HCT116 (cell line): ENCODE measurements around the gene SDSL. TPM values are rescaled to one million over a fixed set of nuclear protein-coding genes. Genes with fewer than 3 reads are reported as not detected.

Source experiments
- ATAC-seq: fragments of 200-7000 bp; cut with Tn5 transposase; 2 replicates; pipeline ENCODE4 v1.9.1; 2020; ENCODE audit warnings: mild to moderate bottlenecking, moderate library complexity
- BruUV-seq: library from RNA; stranded (reverse); fragments of 400-500 nt; replicated peaks from 2 replicates; lab custom pipeline; 2021; lab: Mats Ljungman, UMichigan
- CTCF ChIA-PET: fragments of 300-600 bp; sonication (Branson Sonifier 250); formaldehyde crosslinking; loops from one replicate; lab custom pipeline; 2021; ENCODE audit warnings: antibody characterized with exemption; lab: Charles Lee
- POLR2A ChIA-PET: fragments of 300-600, 350-600 bp; sonication (Branson Sonifier 250); formaldehyde crosslinking; loops from one replicate; lab custom pipeline; 2021; ENCODE audit warnings: antibody characterized with exemption; lab: Charles Lee
- RAD21 ChIA-PET, 2 experiments: fragments of 300-600 bp; sonication (Branson Sonifier 250); formaldehyde crosslinking; loops; one replicate each; lab custom pipeline; 2023; ENCODE audit warnings: low total read pairs in 2 of 2; ENCODE audit not compliant: uncharacterized antibody in 2 of 2, unreplicated experiment in 2 of 2, low non-redundant PET in 1 of 2; lab: Charles Lee
- DNase-seq: peaks from one replicate; pipeline ENCODE4 v3.0.0-alpha.2; 2010; ENCODE audit warnings: low read depth, low spot score
- H2AFZ ChIP-seq: fragments of 200-600 bp; shearing (Covaris generic), sonication (generic); 2 replicates; pipeline ENCODE4 v1.6.1; 2017; ENCODE audit warnings: low read depth, mixed run types, mixed read lengths, antibody characterized with exemption, low read length; ENCODE audit not compliant: poor library complexity, severe bottlenecking
- H3K27ac ChIP-seq: 2 replicates; pipeline ENCODE4 v1.5.1; 2012; ENCODE audit warnings: low read depth, low read length
- H3K27me3 ChIP-seq: fragments of 200-600 bp; sonication (generic); 2 replicates; pipeline ENCODE4 v1.6.1; 2016; ENCODE audit warnings: mixed run types, low read length, mixed read lengths; ENCODE audit not compliant: insufficient read depth
- H3K36me3 ChIP-seq, 2 experiments: fragments of 200-500 bp in 1 of 2; fragments of 200-600 bp in 1 of 2; sonication (Bioruptor generic) in 1 of 2; sonication (generic) in 1 of 2; 2 replicates each; pipeline versions ENCODE4 v1.5.1 to v1.6.1; 2014 to 2016; ENCODE audit warnings: low read length in 2 of 2, inconsistent platforms in 1 of 2, mixed read lengths in 1 of 2, mixed run types in 1 of 2; ENCODE audit not compliant: insufficient read depth in 2 of 2, control insufficient read depth in 1 of 2
- H3K4me1 ChIP-seq, 2 experiments: fragments of 200-600 bp in 1 of 2; sonication (generic) in 1 of 2; 2 replicates each; pipeline versions ENCODE4 v1.5.1 to v1.6.1; 2012 to 2017; ENCODE audit warnings: low read length in 2 of 2, inconsistent platforms in 1 of 2, mild to moderate bottlenecking in 1 of 2, mixed read lengths in 1 of 2, mixed run types in 1 of 2, moderate library complexity in 1 of 2; ENCODE audit not compliant: insufficient read depth in 2 of 2, control insufficient read depth in 1 of 2
- H3K4me2 ChIP-seq: fragments of 200-600 bp; sonication (generic); 2 replicates; pipeline ENCODE4 v1.6.1; 2017; ENCODE audit warnings: mixed run types, low read length, mixed read lengths
- H3K4me3 ChIP-seq, 2 experiments: fragments of 200-600 bp in 1 of 2; sonication (generic) in 1 of 2; replicated peaks in 1 of 2; 2 replicates each; pipeline ENCODE4 v1.5.1; 2011 to 2016; ENCODE audit warnings: low read length in 2 of 2, control low read depth in 1 of 2, low read depth in 1 of 2, mild to moderate bottlenecking in 1 of 2, mixed read lengths in 1 of 2, mixed run types in 1 of 2
- H3K79me2 ChIP-seq: fragments of 200-600 bp; sonication (generic); 2 replicates; pipeline ENCODE4 v1.6.1; 2017; ENCODE audit warnings: mild to moderate bottlenecking, mixed run types, low read length, moderate library complexity, mixed read lengths; ENCODE audit not compliant: insufficient read depth
- H3K9ac ChIP-seq: fragments of 200-600 bp; sonication (generic); 2 replicates; pipeline ENCODE4 v1.6.1; 2016; ENCODE audit warnings: low read length, mixed read lengths
- H3K9me2 ChIP-seq: fragments of 200-600 bp; sonication (generic), shearing (Covaris generic); 2 replicates; pipeline ENCODE4 v1.6.1; 2017; ENCODE audit warnings: mixed run types, mild to moderate bottlenecking, moderate library complexity; ENCODE audit not compliant: insufficient read depth
- H3K9me3 ChIP-seq, 2 experiments: fragments of 200-500 bp in 1 of 2; fragments of 200-600 bp in 1 of 2; sonication (Bioruptor generic) in 1 of 2; sonication (generic) in 1 of 2; 2 replicates each; pipeline ENCODE4 v1.6.1; 2014 to 2017; ENCODE audit warnings: low read length in 2 of 2, mixed read lengths in 2 of 2, inconsistent platforms in 1 of 2, low read depth in 1 of 2, mild to moderate bottlenecking in 1 of 2, mixed run types in 1 of 2, moderate library complexity in 1 of 2; ENCODE audit not compliant: control insufficient read depth in 1 of 2, insufficient read depth in 1 of 2
- H4K20me1 ChIP-seq: fragments of 200-600 bp; sonication (generic), shearing (Covaris generic); 2 replicates; pipeline ENCODE4 v1.6.1; 2017; ENCODE audit warnings: mixed run types, mild to moderate bottlenecking, moderate library complexity; ENCODE audit not compliant: insufficient read depth
- CBX3 ChIP-seq: IDR thresholded peaks from 2 replicates; pipeline ENCODE4 v1.6.1; 2012; ENCODE audit warnings: low read depth
- POLR2AphosphoS5 ChIP-seq: IDR thresholded peaks from 2 replicates; pipeline ENCODE4 v1.6.1; 2011; ENCODE audit warnings: mild to moderate bottlenecking, low read depth, low read length, moderate library complexity
- SRF ChIP-seq: IDR thresholded peaks from 2 replicates; pipeline ENCODE4 v1.6.1; 2012; ENCODE audit warnings: low read depth
- ZNF274 ChIP-seq: fragments of 200-500 bp; sonication (Bioruptor generic); IDR thresholded peaks from 2 replicates; pipeline ENCODE4 v1.6.1; 2014; ENCODE audit warnings: mild to moderate bottlenecking, low read depth, low read length, inconsistent platforms
- intact Hi-C: fragments of 100-400 bp; cut with micrococcal nuclease; formaldehyde crosslinking; loops from 2 replicates; pipeline ENCODE4 v1.10.0; 2022
- total RNA-seq: library from RNA; stranded (reverse); gene quantifications from one replicate; pipeline ENCODE4 v1.2.1, GENCODE V29; 2021; ENCODE audit not compliant: unreplicated experiment
- TF ChIP-seq, protein P1 (sequence below): IDR thresholded peaks from 2 replicates; pipeline ENCODE4 v1.6.1; 2012
- TF ChIP-seq, protein P2 (sequence below), 3 experiments: fragments of 200-600 bp in 1 of 3; sonication (generic) in 1 of 3; IDR thresholded peaks in 2 of 3; conservative IDR thresholded peaks in 1 of 3; 2 replicates each; pipeline ENCODE4 v1.5.1; 2012 to 2017; ENCODE audit warnings: low read depth in 2 of 3, low read length in 2 of 3, antibody characterized with exemption in 1 of 3, borderline replicate concordance in 1 of 3, control low read depth in 1 of 3, mild to moderate bottlenecking in 1 of 3, mixed read lengths in 1 of 3, mixed run types in 1 of 3, moderate library complexity in 1 of 3; ENCODE audit not compliant: insufficient read depth in 1 of 3

Gene SDSL
- total RNA-seq, 1 experiment from 2014 or later, result 19.1 TPM

DNA sequence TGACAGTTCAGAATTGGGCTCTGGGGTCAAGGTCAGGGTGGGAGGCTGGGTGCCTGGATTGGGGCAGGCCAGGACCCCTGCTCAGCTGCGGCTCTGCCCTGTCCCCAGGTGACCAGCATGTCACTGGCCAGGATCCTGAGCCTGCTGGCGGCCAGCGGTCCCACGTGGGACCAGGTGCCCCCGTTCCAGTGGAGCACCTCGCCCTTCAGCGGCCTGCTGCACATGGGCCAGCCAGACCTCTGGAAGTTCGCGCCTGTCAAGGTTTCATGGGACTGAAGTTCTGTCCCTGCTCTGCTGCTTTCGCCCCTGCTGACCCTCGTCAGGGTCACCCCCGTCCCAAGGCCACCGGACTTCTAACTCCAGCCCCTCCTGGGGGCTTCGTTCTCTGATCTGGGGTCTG, 33.8 kb upstream of the SDSL start:
- H3K36me3 ChIP-seq, result peaks cover 4 to 5% of the 10 kb centered on the region in 2 experiments; a peak in 3 of 4 replicates
- H3K9me2 ChIP-seq, result no peaks in the 10 kb centered on the region
- no peaks in the 10 kb centered on the region for H4K20me1 ChIP-seq
- H3K27ac ChIP-seq, result no peak overlapping the region
- intact Hi-C loops, result no loop called here
- ChIA-PET POLR2A (no interaction called here), CTCF (no interaction called here), RAD21 (no interaction called here)
- H3K9me3 ChIP-seq, result no peaks in the 10 kb centered on the region
- TF ChIP-seq ZNF274, result no peak
- TF ChIP-seq, protein P1, sequence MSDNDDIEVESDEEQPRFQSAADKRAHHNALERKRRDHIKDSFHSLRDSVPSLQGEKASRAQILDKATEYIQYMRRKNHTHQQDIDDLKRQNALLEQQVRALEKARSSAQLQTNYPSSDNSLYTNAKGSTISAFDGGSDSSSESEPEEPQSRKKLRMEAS, result no peak
- TF ChIP-seq CBX3, result no peak
- TF ChIP-seq, protein P2, sequence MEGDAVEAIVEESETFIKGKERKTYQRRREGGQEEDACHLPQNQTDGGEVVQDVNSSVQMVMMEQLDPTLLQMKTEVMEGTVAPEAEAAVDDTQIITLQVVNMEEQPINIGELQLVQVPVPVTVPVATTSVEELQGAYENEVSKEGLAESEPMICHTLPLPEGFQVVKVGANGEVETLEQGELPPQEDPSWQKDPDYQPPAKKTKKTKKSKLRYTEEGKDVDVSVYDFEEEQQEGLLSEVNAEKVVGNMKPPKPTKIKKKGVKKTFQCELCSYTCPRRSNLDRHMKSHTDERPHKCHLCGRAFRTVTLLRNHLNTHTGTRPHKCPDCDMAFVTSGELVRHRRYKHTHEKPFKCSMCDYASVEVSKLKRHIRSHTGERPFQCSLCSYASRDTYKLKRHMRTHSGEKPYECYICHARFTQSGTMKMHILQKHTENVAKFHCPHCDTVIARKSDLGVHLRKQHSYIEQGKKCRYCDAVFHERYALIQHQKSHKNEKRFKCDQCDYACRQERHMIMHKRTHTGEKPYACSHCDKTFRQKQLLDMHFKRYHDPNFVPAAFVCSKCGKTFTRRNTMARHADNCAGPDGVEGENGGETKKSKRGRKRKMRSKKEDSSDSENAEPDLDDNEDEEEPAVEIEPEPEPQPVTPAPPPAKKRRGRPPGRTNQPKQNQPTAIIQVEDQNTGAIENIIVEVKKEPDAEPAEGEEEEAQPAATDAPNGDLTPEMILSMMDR (IDR thresholded peaks at IDR 0.05 in 2 of 3, conservative IDR thresholded peaks at IDR 0.05 in 1 of 3; ENCODE audit: borderline replicate concordance in 1 of 3, insufficient read depth in 1 of 3, low read depth in 2 of 3, low read length in 2 of 3), result no peak
- no peak for TF ChIP-seq SRF
- TF ChIP-seq POLR2AphosphoS5, result no peak
- no peak overlapping the region for H3K4me2 ChIP-seq
- H3K4me3 ChIP-seq, result no peak overlapping the region
- H3K4me1 ChIP-seq, result no peaks in the 10 kb centered on the region
- no TSS peak for BruUV-seq
- no peaks in the 10 kb centered on the region for H3K27me3 ChIP-seq
- no peaks in the 10 kb centered on the region for H3K79me2 ChIP-seq
- no peak for ATAC-seq
- no peak overlapping the region for H3K9ac ChIP-seq
- H2AFZ ChIP-seq, result no peak overlapping the region
- no peak for DNase-seq
